GM08714 (cell line): ENCODE measurements around the gene MFN1.

ENCODE experiments used
- H3K4me3 ChIP-seq: fragments of 200-500 bp; sonication (Bioruptor generic); 2 replicates; pipeline ENCODE4 v1.5.1; 2014; ENCODE audit warnings: mild to moderate bottlenecking, low read length, inconsistent platforms
- ZNF274 ChIP-seq: IDR thresholded peaks from 2 replicates; pipeline ENCODE4 v1.6.1; 2012; ENCODE audit warnings: mild to moderate bottlenecking, low read depth, low read length

MFN1 gene

GRCh38 chr3:179322286-179323196 is 25.0 kb upstream of the MFN1 start, which contains the start of gene ZNF639:
TSS of gene ZNF639 (plus strand) at chr3:179323031. CDS start at chr3:179328294, 5,263 bp downstream.
- no peak for TF ChIP-seq ZNF274
- peak within 1 kb of the TSS; percentile 78 for H3K4me3 ChIP-seq

DNA sequence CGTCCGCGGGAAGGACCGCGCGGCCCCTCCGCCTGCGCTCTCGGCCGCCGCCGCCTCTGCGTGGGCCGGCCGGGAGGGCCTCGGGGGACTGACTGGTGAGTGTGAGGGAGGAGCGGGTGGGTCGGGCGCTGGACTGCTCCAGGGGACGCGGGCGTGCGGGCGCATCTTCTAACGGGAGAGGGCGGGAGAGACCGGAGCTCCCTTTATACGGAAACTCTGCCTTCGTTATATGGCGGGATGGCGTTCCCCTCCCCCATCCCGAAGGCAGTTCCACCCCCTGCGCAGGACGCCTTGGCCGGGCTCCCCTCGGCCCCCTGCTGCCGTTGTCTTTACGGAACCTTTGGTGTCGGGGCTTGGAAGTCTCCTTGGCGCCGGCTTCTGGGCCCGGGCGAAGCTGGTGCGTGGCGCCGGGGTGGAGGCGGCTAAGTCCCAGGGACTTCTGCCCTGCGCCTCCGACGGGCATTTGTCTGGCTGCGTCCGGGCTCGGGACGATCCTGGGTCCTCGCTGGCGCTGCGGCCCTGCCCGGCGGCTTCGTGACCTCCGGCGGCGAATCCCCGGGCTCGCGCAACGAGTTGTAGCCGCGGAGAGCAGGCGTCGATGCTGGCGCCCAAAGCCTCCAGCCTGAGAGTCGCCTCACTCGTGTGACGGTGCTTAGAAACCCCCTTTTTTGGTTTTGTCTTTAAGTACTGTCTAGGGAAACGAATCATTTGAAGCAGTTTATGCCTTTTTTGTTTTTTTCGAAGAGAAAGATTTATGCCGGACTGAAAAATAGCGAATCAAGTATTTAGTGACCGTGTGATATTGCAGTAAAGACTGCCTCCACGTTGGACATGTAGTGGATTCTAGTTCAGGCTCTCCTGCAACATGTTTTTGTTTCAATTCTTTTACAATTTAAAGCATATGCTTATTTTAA is 24.1 kb upstream of the MFN1 start:
- no peak for TF ChIP-seq ZNF274
- peak overlapping the region; percentile 78 for H3K4me3 ChIP-seq

GRCh38 chr3:179324270-179324754 is 23.2 kb upstream of the MFN1 start:
- no peak for TF ChIP-seq ZNF274
- peak overlapping the region; percentile 78 for H3K4me3 ChIP-seq

- no peak overlapping the region for H3K4me3 ChIP-seq
- TF ChIP-seq ZNF274, result no peak
Observed at GRCh38 chr3:179330438-179330837, 17.1 kb upstream of the MFN1 start.

DNA sequence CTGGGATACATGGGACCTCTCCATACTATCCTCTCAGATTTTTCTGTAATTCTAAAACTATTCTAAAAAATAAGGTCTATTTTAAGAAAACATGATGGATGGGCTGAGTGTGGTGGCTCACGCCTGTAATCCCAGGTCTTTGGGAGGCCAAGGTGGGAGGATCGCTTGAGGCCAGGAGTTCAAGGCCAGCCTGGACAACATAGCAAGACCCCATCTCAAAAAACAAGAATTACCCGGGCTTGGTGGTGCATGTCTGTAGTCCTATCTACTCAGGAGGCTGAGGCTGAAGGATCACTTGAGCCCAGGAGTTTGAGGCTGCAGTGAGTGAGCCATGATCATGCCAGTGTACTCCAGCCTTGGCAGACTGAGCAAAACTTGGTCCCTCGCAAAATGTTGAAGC is 15.3 kb upstream of the MFN1 start:
- H3K4me3 ChIP-seq, result no peak overlapping the region
- TF ChIP-seq ZNF274, result no peak

DNA sequence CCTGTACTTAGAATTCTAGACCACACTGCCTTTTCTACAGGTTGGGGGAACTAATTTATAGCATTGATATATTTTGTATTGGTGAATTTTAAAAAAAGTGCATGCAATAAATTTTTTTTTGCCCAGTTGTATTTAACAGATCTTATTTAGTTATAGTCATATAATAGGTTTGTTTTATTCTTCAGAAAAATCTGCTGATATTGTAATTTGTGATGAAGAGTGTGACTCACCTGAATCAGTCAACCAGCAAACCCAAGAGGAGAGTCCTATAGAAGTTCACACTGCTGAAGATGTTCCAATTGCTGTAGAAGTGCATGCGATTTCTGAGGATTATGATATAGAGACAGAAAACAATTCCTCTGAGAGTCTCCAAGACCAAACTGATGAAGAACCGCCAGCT is 14.4 kb upstream of the MFN1 start:
- H3K4me3 ChIP-seq, result no peak overlapping the region
- no peak for TF ChIP-seq ZNF274

- no peak for TF ChIP-seq ZNF274
- H3K4me3 ChIP-seq, result no peak overlapping the region
Observed at GRCh38 chr3:179336345-179336929, 11.1 kb upstream of the MFN1 start.

GRCh38 chr3:179348325-179349013 is 960 bp downstream of the MFN1 start:
- H3K4me3 ChIP-seq, result peak overlapping the region; percentile 95
- no peak for TF ChIP-seq ZNF274

GRCh38 chr3:179355996-179356395 is 8.5 kb downstream of the MFN1 start:
- TF ChIP-seq ZNF274, result no peak

DNA sequence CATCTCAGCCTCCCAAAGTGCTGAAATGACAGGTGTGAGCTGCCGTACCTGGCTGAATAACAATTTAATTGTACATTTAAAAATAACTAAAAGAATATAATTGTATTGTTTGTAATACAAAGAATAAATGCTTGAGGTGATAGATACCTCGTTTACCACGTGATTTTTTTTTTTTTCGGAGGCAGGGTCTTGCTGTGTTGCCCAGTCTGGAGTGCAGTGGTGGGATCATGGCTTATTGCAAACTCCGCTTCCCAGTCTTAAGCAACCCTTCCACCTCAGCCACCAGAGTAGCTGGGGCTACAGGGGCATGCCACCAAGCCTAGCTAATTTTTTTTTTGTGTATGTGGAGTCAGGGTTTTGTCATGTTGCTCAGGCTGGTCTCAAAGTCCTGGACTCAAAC is 15.8 kb downstream of the MFN1 start:
- no peak for TF ChIP-seq ZNF274
- no peak overlapping the region for H3K4me3 ChIP-seq

More at GRCh38 chr3:179355996-179356395, 8.5 kb downstream of the MFN1 start:
- no peak overlapping the region for H3K4me3 ChIP-seq

- H3K4me3 ChIP-seq, result no peak overlapping the region
- no peak for TF ChIP-seq ZNF274
Observed at GRCh38 chr3:179369621-179370020, 22.1 kb downstream of the MFN1 start.

- no peak overlapping the region for H3K4me3 ChIP-seq
- TF ChIP-seq ZNF274, result no peak
Observed at GRCh38 chr3:179373938-179374337, 26.4 kb downstream of the MFN1 start.

DNA sequence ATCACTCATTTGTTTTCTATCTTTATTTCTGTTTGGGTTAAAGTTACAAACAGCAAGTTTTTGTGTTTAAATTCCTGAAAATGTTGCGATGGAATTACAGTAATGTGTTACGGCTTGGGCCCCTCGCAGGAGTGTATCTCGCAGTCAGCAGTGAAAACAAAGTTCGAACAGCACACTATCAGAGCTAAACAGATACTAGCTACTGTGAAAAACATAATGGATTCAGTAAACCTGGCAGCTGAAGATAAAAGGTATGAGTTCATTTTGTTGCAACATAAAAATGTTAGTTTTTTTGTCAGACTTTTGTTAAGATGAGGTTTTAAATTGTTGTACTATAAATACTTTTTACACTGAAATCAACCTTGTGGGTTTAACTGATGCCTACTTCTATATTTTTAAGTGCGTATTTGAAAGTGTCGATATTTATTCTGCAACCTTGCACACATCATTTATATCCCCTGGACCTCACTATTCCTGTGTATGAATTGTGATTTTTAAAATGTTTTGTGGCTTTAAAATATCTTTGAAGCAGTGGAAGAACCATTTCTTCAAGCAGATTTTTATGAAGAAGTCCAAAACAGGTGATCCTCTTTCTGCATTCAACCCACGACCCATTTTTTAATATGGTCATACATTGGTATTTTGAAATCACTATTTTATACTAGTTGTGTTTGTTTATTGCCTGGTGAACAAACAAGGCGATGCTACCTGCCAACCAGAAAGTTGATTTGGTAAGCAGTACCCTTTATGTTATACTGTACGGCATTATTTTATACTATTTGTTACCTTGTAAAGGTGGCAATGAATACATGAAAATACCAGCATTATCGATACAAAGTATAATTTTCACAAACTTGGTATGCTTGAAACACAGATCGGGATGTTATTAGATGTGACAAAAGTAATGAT is 27.8 kb downstream of the MFN1 start:
- no peak for TF ChIP-seq ZNF274

More for the DNA sequence above, 27.8 kb downstream of the MFN1 start:
- H3K4me3 ChIP-seq, result no peak overlapping the region
